HepG2 (cell line): ENCODE data around the gene GALR3. TPM values are rescaled to one million over a fixed set of nuclear protein-coding genes. Genes with fewer than 3 reads are reported as not detected.
A peak's percentile ranks its signal among the peaks of the same experiment; 100 is the strongest.

Experiments used
- ATF7 ChIP-seq, 2 experiments: fragments of 450-650 bp in 1 of 2; sonication (generic) in 1 of 2; formaldehyde crosslinking in 1 of 2; IDR thresholded peaks; 2 replicates each; pipeline versions ENCODE4 v1.4.0 to v1.6.1; 2016 to 2020; ENCODE audit warnings: antibody characterized with exemption in 1 of 2, mild to moderate bottlenecking in 1 of 2, missing genetic modification reagents in 1 of 2
- CENPX ChIP-seq: sonication (generic); formaldehyde crosslinking; IDR thresholded peaks from 2 replicates; pipeline ENCODE4 v1.9.0; 2021; ENCODE audit warnings: mild to moderate bottlenecking, missing genetic modification reagents, moderate library complexity
- HES4 ChIP-seq: sonication (generic); formaldehyde crosslinking; IDR thresholded peaks from 2 replicates; pipeline ENCODE4 v1.9.0; 2021; ENCODE audit warnings: mild to moderate bottlenecking, missing genetic modification reagents, borderline replicate concordance
- HMGA1 ChIP-seq: sonication (generic); formaldehyde crosslinking; conservative IDR thresholded peaks from 2 replicates; pipeline ENCODE4 v1.4.0; 2020; ENCODE audit warnings: missing genetic modification reagents
- HNF4G ChIP-seq, 2 experiments: sonication (generic) in 1 of 2; formaldehyde crosslinking in 1 of 2; IDR thresholded peaks; 2 replicates each; pipeline versions ENCODE4 v1.4.0 to v1.6.1; 2011 to 2020; ENCODE audit warnings: borderline replicate concordance in 2 of 2, low read depth in 2 of 2, mild to moderate bottlenecking in 2 of 2, low read length in 1 of 2, missing genetic modification reagents in 1 of 2, moderate library complexity in 1 of 2
- HOXA5 ChIP-seq: sonication (generic); formaldehyde crosslinking; IDR thresholded peaks from 2 replicates; pipeline ENCODE4 v1.4.0; 2020; ENCODE audit warnings: missing genetic modification reagents
- JARID2 ChIP-seq: sonication (generic); formaldehyde crosslinking; IDR thresholded peaks from 2 replicates; pipeline ENCODE4 v1.8.1; 2023; ENCODE audit warnings: missing genetic modification reagents, inconsistent platforms; ENCODE audit not compliant: insufficient replicate concordance
- MAFG ChIP-seq: sonication (generic); formaldehyde crosslinking; IDR thresholded peaks from 2 replicates; pipeline ENCODE4 v1.5.1; 2020; ENCODE audit warnings: mild to moderate bottlenecking, missing genetic modification reagents
- NCOA2 ChIP-seq: sonication (generic); formaldehyde crosslinking; IDR thresholded peaks from 2 replicates; pipeline ENCODE4 v1.8.0; 2022; ENCODE audit warnings: inconsistent platforms
- NFIC ChIP-seq: IDR thresholded peaks from 2 replicates; pipeline ENCODE4 v1.6.1; 2012; ENCODE audit warnings: mild to moderate bottlenecking, low read length, inconsistent platforms
- PTBP1 ChIP-seq: fragments of 200-400 bp; formaldehyde crosslinking; IDR thresholded peaks from 2 replicates; pipeline ENCODE4 v1.6.1; 2018; ENCODE audit warnings: low read length, low read depth; ENCODE audit not compliant: poor library complexity, severe bottlenecking
- RFX1 ChIP-seq: fragments of 450-650 bp; IDR thresholded peaks from 2 replicates; pipeline ENCODE4 v1.6.1; 2017
- SMAD3 ChIP-seq: sonication (generic); formaldehyde crosslinking; IDR thresholded peaks from 2 replicates; pipeline ENCODE4 v1.4.0; 2020; ENCODE audit warnings: missing genetic modification reagents
- TFE3 ChIP-seq: IDR thresholded peaks from 2 replicates; pipeline ENCODE4 v1.6.1; 2016
- ZFP1 ChIP-seq: IDR thresholded peaks from 2 replicates; pipeline ENCODE4 v1.6.1; 2016
- ZNF101 ChIP-seq: sonication (generic); formaldehyde crosslinking; IDR thresholded peaks from 2 replicates; pipeline ENCODE4 v1.4.0; 2020; ENCODE audit warnings: mild to moderate bottlenecking, low read depth, missing genetic modification reagents, borderline replicate concordance
- ZNF296 ChIP-seq: sonication (generic); formaldehyde crosslinking; conservative IDR thresholded peaks from 2 replicates; pipeline ENCODE4 v1.5.0; 2020; ENCODE audit warnings: mild to moderate bottlenecking, missing genetic modification reagents
- ZNF329 ChIP-seq: sonication (generic); formaldehyde crosslinking; IDR thresholded peaks from 2 replicates; pipeline ENCODE4 v1.9.0; 2021; ENCODE audit warnings: low read depth, mild to moderate bottlenecking, missing genetic modification reagents
- ZNF44 ChIP-seq: sonication (generic); formaldehyde crosslinking; IDR thresholded peaks from 2 replicates; pipeline ENCODE4 v1.5.1; 2020; ENCODE audit warnings: mild to moderate bottlenecking, missing genetic modification reagents
- ZNF530 ChIP-seq: sonication (generic); formaldehyde crosslinking; IDR thresholded peaks from 2 replicates; pipeline ENCODE4 v1.5.0; 2020; ENCODE audit warnings: low read depth, mild to moderate bottlenecking, missing genetic modification reagents
- ZSCAN21 ChIP-seq: sonication (generic); formaldehyde crosslinking; IDR thresholded peaks from 2 replicates; pipeline ENCODE4 v1.8.0; 2022; ENCODE audit warnings: mild to moderate bottlenecking, missing genetic modification reagents, moderate library complexity, borderline replicate concordance
- polyA plus RNA-seq, 8 experiments: library from polyadenylated mRNA; depleted of rRNA in 3 of 8; stranded (reverse) in 7 of 8; unstranded in 1 of 8; fragments of >200 nt; fragmentation: Illumina TruSeq in 4 of 8; extraction: Trizol in 4 of 8; gene quantifications; 2 replicates each; pipeline versions ENCODE4 v1.2.1 to v1.2.3, GENCODE V29; 2011 to 2016; ENCODE audit warnings: low read depth in 4 of 8, missing spikeins in 1 of 8, mixed read lengths in 1 of 8; ENCODE audit not compliant: insufficient read depth in 1 of 8
- total RNA-seq, 5 experiments: library from RNA; depleted of rRNA; stranded (reverse); fragments of >200 nt; fragmentation: Illumina TruSeq; extraction: Trizol; gene quantifications; 2 replicates each; pipeline ENCODE4 v1.2.3, GENCODE V29; 2016; ENCODE audit warnings: low read depth in 1 of 5
- TF ChIP-seq, protein P1 (sequence below): sonication (generic); formaldehyde crosslinking; IDR thresholded peaks from 2 replicates; pipeline ENCODE4 v1.4.0; 2020; ENCODE audit warnings: low read depth, mild to moderate bottlenecking, missing genetic modification reagents
- TF ChIP-seq, protein P2 (sequence below): sonication (generic); formaldehyde crosslinking; IDR thresholded peaks from 2 replicates; pipeline ENCODE4 v1.4.0; 2020; ENCODE audit warnings: mild to moderate bottlenecking, missing genetic modification reagents

GALR3 gene
- total and polyA plus RNA-seq, 2 of the 13 experiments (the other 11 are each of a cell fraction or from before 2014, with no cell fraction given): 0.13 TPM; not detected in 1

DNA sequence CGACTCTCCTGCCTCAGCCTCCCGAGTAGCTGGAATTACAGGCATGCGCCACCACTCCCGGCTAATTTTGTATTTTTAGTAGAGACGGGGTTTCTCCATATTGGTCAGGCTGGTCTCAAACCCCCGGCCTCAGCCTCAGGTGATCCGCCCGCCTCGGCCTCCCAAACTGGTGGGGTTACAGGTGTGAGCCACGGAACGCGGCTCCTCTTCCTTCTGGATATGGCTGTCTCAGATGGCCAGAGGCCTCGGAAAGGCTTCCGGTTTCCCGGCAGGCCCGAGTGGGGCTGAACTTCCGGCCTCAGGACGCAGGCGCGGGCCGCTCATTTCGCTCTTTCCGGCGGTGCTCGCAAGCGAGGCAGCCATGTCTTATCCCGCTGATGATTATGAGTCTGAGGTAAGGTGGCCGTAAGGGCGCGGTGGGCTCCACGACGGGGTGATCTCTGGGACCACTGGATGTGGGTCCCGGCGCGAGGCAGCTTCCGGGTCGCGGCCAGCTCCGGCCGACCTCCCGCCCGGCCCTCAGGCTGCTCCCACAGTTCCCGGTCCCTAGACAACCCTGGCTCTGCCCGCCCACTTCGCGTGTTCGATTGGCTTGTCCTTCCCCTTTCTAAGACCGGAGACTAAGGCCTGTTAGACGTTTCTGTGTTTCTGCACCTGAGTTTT, 26.0 kb downstream of the GALR3 start, which contains the start of gene EIF3L (continued):
- TF ChIP-seq TFE3 (peak; percentile 16; the same call in 1 of the 2 replicates), HES4 (CRISPR knock-in tag) (no peak), NFIC (no peak), PTBP1 (no peak), ZFP1 (CRISPR knock-in tag) (0 out of 2 replicates have a peak, but pooled peaks have one; percentile 28), ZNF101 (CRISPR knock-in tag) (no peak), ZNF329 (CRISPR knock-in tag) (0 out of 2 replicates have a peak, but pooled peaks have one; percentile 30), CENPX (CRISPR knock-in tag) (no peak), HMGA1 (no peak), HNF4G (IDR thresholded peaks at IDR 0.05; ENCODE audit: borderline replicate concordance, low read depth, low read length) (no peak), HNF4G (CRISPR knock-in tag; IDR thresholded peaks at IDR 0.05; ENCODE audit: borderline replicate concordance, low read depth) (no peak), MAFG (CRISPR knock-in tag) (no peak), ATF7 (IDR thresholded peaks at IDR 0.05) (no peak), ATF7 (CRISPR knock-in tag; IDR thresholded peaks at IDR 0.05) (no peak), ZNF44 (CRISPR knock-in tag) (no peak), JARID2 (CRISPR knock-in tag) (peak; percentile 69), SMAD3 (CRISPR knock-in tag) (peak; percentile 77; the same call in 1 of the 2 replicates), NCOA2 (CRISPR knock-in tag) (no peak), HOXA5 (CRISPR knock-in tag) (peak; percentile 93), ZNF530 (CRISPR knock-in tag) (no peak), RFX1 (no peak), ZSCAN21 (peak; percentile 22; the same call in 1 of the 2 replicates), ZNF296 (no peak)
- TF ChIP-seq, protein P1, sequence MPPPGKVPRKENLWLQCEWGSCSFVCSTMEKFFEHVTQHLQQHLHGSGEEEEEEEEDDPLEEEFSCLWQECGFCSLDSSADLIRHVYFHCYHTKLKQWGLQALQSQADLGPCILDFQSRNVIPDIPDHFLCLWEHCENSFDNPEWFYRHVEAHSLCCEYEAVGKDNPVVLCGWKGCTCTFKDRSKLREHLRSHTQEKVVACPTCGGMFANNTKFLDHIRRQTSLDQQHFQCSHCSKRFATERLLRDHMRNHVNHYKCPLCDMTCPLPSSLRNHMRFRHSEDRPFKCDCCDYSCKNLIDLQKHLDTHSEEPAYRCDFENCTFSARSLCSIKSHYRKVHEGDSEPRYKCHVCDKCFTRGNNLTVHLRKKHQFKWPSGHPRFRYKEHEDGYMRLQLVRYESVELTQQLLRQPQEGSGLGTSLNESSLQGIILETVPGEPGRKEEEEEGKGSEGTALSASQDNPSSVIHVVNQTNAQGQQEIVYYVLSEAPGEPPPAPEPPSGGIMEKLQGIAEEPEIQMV (CRISPR knock-in tag): no peak; the same call in 1 of the 2 replicates
- TF ChIP-seq, protein P2, sequence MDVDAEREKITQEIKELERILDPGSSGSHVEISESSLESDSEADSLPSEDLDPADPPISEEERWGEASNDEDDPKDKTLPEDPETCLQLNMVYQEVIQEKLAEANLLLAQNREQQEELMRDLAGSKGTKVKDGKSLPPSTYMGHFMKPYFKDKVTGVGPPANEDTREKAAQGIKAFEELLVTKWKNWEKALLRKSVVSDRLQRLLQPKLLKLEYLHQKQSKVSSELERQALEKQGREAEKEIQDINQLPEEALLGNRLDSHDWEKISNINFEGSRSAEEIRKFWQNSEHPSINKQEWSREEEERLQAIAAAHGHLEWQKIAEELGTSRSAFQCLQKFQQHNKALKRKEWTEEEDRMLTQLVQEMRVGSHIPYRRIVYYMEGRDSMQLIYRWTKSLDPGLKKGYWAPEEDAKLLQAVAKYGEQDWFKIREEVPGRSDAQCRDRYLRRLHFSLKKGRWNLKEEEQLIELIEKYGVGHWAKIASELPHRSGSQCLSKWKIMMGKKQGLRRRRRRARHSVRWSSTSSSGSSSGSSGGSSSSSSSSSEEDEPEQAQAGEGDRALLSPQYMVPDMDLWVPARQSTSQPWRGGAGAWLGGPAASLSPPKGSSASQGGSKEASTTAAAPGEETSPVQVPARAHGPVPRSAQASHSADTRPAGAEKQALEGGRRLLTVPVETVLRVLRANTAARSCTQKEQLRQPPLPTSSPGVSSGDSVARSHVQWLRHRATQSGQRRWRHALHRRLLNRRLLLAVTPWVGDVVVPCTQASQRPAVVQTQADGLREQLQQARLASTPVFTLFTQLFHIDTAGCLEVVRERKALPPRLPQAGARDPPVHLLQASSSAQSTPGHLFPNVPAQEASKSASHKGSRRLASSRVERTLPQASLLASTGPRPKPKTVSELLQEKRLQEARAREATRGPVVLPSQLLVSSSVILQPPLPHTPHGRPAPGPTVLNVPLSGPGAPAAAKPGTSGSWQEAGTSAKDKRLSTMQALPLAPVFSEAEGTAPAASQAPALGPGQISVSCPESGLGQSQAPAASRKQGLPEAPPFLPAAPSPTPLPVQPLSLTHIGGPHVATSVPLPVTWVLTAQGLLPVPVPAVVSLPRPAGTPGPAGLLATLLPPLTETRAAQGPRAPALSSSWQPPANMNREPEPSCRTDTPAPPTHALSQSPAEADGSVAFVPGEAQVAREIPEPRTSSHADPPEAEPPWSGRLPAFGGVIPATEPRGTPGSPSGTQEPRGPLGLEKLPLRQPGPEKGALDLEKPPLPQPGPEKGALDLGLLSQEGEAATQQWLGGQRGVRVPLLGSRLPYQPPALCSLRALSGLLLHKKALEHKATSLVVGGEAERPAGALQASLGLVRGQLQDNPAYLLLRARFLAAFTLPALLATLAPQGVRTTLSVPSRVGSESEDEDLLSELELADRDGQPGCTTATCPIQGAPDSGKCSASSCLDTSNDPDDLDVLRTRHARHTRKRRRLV: no peak
